HUES64 (cell line): Measurements from ENCODE around the gene ZNF560. TPM values are rescaled to one million over a fixed set of nuclear protein-coding genes. Genes with fewer than 3 reads are reported as not detected.
"Not testable (repeated sequence)": the region's sequence is repeated elsewhere in the genome, so short reads cannot be mapped to it uniquely, and the experiment has no call there.

Source experiments
- H3K27ac ChIP-seq: 2 replicates; pipeline ENCODE4 v1.7.0; 2013; ENCODE audit warnings: low read depth, low read length, inconsistent platforms
- H3K27me3 ChIP-seq: 2 replicates; pipeline ENCODE4 v1.6.1; 2013; ENCODE audit warnings: mild to moderate bottlenecking, low read length; ENCODE audit not compliant: insufficient read depth
- H3K36me3 ChIP-seq: 2 replicates; pipeline ENCODE4 v1.6.1; 2013; ENCODE audit warnings: mild to moderate bottlenecking, low read length; ENCODE audit not compliant: insufficient read depth
- H3K4me1 ChIP-seq: 2 replicates; pipeline ENCODE4 v1.6.1; 2013; ENCODE audit warnings: mild to moderate bottlenecking, low read length, moderate library complexity; ENCODE audit not compliant: insufficient read depth
- H3K4me3 ChIP-seq: 2 replicates; pipeline ENCODE4 v1.5.1; 2013; ENCODE audit warnings: mild to moderate bottlenecking, low read length, moderate library complexity
- H3K9ac ChIP-seq: 2 replicates; pipeline ENCODE4 v1.6.1; 2013; ENCODE audit warnings: mild to moderate bottlenecking, low read depth, low read length
- H3K9me3 ChIP-seq: 2 replicates; pipeline ENCODE4 v1.6.1; 2013; ENCODE audit warnings: low read depth, low read length; ENCODE audit not compliant: insufficient read depth
- WGBS: fragments of 150-250, 120-280 bp; methylation state at CpG from one replicate; pipeline ENCODE4 v1.1.7; 2013; ENCODE audit warnings: missing lambda C conversion rate; 5-methylcytosine and 5-hydroxymethylcytosine counted together
- polyA plus RNA-seq, 2 experiments: library from polyadenylated mRNA; stranded (reverse); fragments of 50-300 nt; gene quantifications; one replicate each; pipeline ENCODE4 v1.2.3, GENCODE V29; 2013

The ZNF560 gene
- polyA plus RNA-seq (2013, experiment 1 of 2) = 0.50 TPM
- polyA plus RNA-seq (2013, experiment 2 of 2) = 0.70 TPM

DNA sequence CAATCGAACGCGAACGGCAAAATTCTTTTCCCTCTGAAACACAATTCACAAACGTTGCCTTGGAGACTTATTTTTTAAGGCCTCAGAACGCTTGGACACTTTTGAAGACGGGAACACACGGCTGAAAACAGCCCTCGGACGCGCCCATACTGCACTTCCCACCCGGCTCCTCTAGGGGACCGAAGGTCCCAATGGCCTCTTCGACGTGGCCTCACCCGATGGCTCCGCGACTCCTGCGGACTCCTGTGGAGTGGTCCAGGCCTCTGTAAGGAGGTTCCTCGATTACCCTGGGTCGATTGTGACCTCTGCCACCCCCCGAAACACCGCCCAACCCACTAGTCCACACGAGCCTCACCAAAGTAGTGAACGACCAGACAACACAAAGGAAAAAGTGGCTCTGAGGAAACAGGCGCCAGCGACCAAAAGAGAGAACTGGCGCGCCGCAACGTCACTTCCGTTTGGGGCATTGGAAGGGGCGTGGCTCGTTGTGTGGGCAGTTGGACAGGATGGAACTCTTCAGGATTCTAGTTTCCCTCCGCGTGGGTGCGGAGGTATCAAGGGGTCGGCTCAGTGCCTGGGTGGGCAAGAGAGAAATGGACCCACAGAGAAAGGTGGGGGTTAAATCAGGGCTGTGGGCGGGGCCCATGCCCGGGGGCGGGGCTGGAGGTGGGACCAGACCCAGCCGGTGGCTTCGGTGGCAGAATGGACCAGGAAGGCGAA is at the start of gene ZNF560:
TSS of gene ZNF560 (minus strand) at position 434 of the 720 bp plus-strand sequence. CDS start 23,303 bp downstream, outside the sequence.
- H3K9ac ChIP-seq = peak within 1 kb of the TSS; percentile 74
- no peaks in the 10 kb centered on the region for H3K27me3 ChIP-seq
- H3K4me1 ChIP-seq = no peaks in the 10 kb centered on the region
- no peaks in the 10 kb centered on the region for H3K36me3 ChIP-seq
- H3K27ac ChIP-seq = no peak within 1 kb of the TSS
- peaks cover 66% of the 10 kb centered on the region for H3K9me3 ChIP-seq
- H3K4me3 ChIP-seq = peak within 1 kb of the TSS; percentile 67
- 78% methylated on average over 44 of the region's 44 CpGs for WGBS

DNA sequence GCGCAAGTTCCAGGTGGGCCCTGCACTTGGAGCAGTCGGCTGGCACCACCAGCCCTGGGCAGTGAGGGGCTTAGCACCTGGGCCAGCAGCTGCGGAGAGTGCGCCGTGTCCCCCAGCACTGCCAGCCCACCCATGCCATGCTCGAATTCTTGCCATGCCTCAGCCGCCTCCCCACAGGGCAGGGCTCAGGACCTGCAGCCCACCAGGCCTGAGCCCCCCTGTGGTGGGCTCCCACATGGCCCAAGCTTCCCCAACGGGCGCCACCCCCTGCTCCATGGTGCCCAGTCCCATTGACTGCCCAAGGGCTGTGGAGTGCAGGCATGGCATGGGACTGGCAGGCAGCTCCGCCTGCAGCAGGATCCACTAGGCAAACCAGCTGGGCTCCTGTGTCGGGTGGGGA is 49.5 kb upstream of the ZNF560 start:
- WGBS = 93% methylated on average over 11 of the region's 11 CpGs
- no peaks in the 10 kb centered on the region for H3K4me1 ChIP-seq
- H3K36me3 ChIP-seq = no peaks in the 10 kb centered on the region
- no peak overlapping the region for H3K27ac ChIP-seq
- H3K9me3 ChIP-seq = peaks cover 23% of the 10 kb centered on the region
- no peak overlapping the region for H3K4me3 ChIP-seq
- H3K27me3 ChIP-seq = no peaks in the 10 kb centered on the region
- no peak overlapping the region for H3K9ac ChIP-seq

DNA sequence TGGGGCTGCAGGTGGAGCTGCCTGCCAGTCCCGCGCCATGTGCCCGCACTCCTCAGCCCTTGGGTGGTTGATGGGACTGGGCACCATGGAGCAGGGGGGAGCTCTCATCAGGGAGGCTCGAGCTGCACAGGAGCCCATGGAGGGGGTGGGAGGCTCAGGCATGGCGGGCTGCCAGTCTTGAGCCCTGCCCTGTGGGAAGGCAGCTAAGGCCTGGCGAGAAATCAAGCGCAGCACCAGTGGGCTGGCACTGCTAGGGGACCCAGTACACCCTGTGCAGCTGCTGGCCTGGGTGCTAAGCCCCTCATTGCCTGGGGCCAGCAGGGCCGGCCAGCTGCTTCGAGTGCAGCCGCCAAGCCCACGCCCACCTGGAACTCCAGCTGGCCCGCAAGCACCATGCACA is 42.9 kb upstream of the ZNF560 start:
- not testable (repeated sequence) for H3K27ac ChIP-seq, H3K4me3 ChIP-seq, H3K9ac ChIP-seq, H3K36me3 ChIP-seq, H3K4me1 ChIP-seq, H3K27me3 ChIP-seq
- WGBS = 93% methylated on average over 12 of the region's 12 CpGs
- peaks cover 15% of the 10 kb centered on the region for H3K9me3 ChIP-seq

DNA sequence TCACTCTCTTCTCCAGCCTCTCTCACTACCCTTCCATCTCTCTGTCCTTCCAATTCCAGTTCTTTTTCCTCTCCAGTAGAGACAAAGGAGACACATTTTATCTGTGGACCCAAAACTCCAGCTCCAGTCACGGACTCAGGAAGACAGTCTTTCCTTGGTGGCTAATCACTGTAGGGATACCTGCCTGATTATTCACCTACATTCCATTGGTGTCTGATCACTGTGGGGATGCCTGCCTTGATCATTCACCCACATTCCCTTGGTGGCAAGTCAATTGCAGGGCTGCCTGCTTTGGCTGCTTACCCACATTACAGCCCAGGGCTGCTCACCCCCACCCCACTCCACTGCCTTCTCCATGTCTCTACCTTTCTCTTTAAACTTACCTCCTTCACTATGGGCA is 41.5 kb upstream of the ZNF560 start:
- not testable (repeated sequence) for H3K4me1 ChIP-seq, H3K4me3 ChIP-seq, H3K27me3 ChIP-seq, H3K27ac ChIP-seq, H3K9ac ChIP-seq
- Histone ChIP-seq H3K9me3 (peaks cover 26% of the 10 kb centered on the region), H3K36me3 (peaks cover 20% of the 10 kb centered on the region)
- WGBS = 96% methylated on average over 1 of the region's 1 CpG

DNA sequence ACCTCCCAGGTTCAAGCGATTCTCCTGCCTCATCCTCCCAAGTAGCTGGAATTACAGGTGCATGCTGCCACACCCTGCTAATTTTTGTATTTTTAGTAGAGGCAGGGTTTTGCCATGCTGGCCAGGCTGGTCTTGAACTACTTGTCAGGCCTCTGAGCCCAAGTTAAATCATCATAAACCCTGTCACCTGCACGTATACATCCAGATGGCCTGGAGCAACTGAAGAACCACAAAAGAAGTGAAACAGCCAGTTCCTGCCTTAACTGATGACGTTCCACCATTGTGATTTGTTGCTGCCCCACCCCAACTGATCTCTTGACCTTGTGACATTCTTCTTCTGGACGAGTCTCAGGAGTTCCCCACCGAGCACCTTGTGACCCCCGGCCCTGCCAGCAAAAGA is 40.8 kb upstream of the ZNF560 start:
- 84% methylated on average over 6 of the region's 6 CpGs for WGBS
- Histone ChIP-seq H3K36me3 (peaks cover 27% of the 10 kb centered on the region), H3K9ac (peak overlapping the region; percentile 83; the same call in 1 of the 2 replicates), H3K4me3 (peak overlapping the region; percentile 92), H3K9me3 (peaks cover 33% of the 10 kb centered on the region)
- H3K27ac ChIP-seq, H3K27me3 ChIP-seq, H3K4me1 ChIP-seq: not testable (repeated sequence)

DNA sequence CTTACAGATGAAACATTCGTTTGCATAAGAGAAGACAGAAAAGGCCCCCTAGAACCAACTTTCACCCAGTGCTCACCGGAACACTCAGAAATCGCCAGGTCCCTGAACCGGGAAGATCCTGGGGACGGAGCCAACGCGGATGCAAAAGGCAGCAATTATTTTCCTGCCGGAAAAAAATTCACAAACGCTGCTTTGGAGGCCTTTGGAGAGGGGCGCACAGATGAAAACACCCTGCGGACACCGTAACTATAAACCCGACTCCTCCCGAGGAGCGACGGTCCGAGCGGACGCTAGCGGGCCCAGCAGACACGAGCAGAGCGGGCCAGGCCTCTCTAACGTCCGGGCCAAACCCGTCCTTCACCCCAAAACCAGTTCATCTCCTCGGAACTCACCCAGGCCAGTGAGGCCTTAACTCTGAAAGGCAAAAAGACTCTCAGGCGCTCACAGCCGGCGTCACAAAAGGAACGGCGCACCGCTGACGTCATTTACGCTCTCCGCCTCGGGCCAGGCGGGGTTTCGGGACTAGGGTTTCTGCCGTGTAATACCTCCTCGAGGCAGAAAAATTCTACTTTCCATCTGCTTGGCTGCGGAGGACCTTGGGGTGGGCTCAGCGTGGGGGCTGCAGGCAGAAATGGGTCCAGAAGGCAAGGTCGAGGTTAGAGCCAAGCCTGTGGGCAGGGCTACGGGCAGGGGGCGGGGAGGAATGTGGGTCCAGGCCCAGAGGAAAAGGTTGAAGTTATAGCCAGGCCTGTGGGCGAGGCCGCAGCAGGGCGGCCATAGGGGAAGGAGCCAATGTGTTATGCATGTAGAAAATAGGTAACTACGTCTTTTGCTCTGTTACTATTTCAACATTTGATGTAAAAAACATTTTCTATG is 40.0 kb upstream of the ZNF560 start, which contains the start of gene ZNF426:
TSS of gene ZNF426 (minus strand) at position 463 of the 876 bp plus-strand sequence. CDS start 2,413 bp downstream, outside the sequence.
- peak within 1 kb of the TSS; percentile 89 for H3K27ac ChIP-seq
- under 1% methylated on average over 48 of the region's 49 CpGs for WGBS
- H3K9ac ChIP-seq = peak within 1 kb of the TSS; percentile 83
- no peaks in the 10 kb centered on the region for H3K27me3 ChIP-seq
- H3K4me3 ChIP-seq = peak within 1 kb of the TSS; percentile 92
- H3K4me1 ChIP-seq = no peaks in the 10 kb centered on the region
- peaks cover 40% of the 10 kb centered on the region for H3K9me3 ChIP-seq
- peaks cover 35% of the 10 kb centered on the region for H3K36me3 ChIP-seq

DNA sequence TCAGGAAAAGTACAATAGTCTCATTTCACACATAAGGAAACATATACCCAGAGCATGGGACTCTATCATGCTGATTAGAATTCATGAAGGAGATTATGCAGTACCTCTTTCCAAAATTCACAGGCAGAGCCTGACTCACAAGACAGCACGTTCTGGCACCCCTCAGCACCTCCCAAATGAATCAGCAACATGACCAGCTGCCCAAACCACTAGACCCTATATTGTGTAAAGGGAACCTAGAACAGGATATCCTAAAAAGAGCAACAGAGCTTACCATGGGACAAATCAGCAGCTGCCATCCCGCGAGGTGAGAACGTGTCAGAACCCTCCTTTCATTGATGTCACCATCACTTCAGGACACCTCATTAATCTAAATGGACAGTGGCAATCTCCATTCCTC is 37.5 kb upstream of the ZNF560 start:
- WGBS = 96% methylated on average over 4 of the region's 4 CpGs
- H3K9me3 ChIP-seq = peaks cover 59% of the 10 kb centered on the region

DNA sequence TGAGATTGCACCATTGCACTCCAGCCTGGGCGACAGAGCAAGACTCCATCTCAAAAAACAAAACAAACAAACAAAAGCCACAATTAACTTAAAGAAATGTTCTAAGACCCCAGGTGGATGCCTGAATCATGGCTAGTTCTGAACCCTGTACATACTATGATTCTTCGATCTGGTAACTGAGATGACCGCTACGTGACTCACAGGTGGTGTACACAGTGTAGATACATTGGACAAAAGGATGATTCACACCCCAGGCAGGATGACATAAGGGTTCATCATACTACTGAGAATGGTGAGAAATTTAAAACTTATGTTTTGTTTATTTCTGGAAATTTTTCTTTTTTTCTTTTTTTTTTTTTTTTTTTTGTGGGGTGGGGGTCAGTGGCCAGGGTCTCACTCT is 33.5 kb upstream of the ZNF560 start:
- 99% methylated on average over 4 of the region's 4 CpGs for WGBS
- Histone ChIP-seq H3K4me1 (no peaks in the 10 kb centered on the region), H3K36me3 (peaks cover 99% of the 10 kb centered on the region), H3K27me3 (no peaks in the 10 kb centered on the region), H3K27ac (no peak overlapping the region), H3K9ac (no peak overlapping the region), H3K9me3 (peaks cover 89% of the 10 kb centered on the region), H3K4me3 (no peak overlapping the region)

More for the DNA sequence above, 37.5 kb upstream of the ZNF560 start:
- Histone ChIP-seq H3K4me1 (no peaks in the 10 kb centered on the region), H3K36me3 (peaks cover 59% of the 10 kb centered on the region), H3K27ac (no peak overlapping the region), H3K9ac (no peak overlapping the region), H3K4me3 (no peak overlapping the region), H3K27me3 (no peaks in the 10 kb centered on the region)

DNA sequence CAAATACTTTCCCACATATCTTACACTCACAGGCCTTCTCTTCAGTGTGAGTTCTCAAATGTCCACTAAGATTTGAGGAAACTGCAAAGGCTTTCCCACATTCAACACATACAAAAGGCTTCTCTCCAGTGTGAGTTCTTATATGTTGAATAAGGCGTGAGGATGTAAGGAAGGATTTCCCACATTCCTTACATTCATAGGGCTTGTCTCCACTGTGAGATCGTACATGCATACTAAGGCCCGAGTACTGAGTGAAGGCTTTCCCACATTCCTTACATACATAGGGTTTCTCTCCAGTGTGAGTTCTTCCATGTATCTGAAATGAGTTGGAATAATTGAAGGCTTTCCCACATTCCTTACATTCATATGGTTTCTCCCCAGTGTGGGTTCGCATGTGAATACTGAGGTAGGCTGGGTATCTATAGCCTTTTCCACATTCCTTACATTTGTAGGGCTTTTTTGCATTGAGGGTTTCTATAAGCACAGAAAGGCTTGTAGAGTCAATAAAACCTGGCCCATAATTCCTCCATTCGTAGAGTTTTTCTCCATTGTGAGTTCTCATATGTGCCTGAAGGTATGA is 30.4 kb upstream of the ZNF560 start:
- peaks cover 94% of the 10 kb centered on the region for H3K9me3 ChIP-seq
- 100% methylated on average over 2 of the region's 5 CpGs for WGBS
- H3K4me3 ChIP-seq = peak overlapping the region; percentile 30
- no peak overlapping the region for H3K9ac ChIP-seq
- no peaks in the 10 kb centered on the region for H3K4me1 ChIP-seq
- H3K27ac ChIP-seq = no peak overlapping the region
- no peaks in the 10 kb centered on the region for H3K27me3 ChIP-seq
- H3K36me3 ChIP-seq = peaks cover 95% of the 10 kb centered on the region

DNA sequence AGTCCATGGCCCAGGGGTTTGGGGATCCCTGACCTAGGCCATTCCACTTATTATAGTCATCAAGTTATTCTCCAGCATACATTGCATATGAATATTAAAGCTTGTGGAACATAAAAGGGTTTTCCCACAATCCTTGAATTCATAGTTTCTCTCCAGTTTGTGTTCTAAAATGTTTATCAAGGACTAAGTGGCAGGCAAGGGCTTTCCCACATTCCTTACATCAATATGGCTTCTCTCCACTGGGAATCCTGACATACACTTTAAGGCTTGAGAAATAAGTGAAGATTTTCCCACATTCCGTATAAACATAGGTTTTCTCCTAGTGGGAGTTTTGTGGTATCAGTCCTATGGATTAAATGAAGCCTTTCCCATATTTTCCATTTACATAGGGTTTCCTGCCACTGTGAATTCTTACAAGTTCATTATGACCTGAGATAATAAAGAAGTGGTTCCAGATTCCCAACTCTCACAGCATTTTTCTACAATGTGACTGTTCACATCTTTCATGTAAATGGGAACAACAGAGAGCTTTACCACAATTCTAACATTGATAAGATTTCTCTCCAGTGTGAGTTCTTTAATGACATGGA is 25.6 kb upstream of the ZNF560 start:
- Histone ChIP-seq H3K4me3 (0 out of 2 replicates have a peak overlapping the region, but pooled peaks have one; percentile 7), H3K27ac (no peak overlapping the region), H3K36me3 (peaks cover 54% of the 10 kb centered on the region), H3K4me1 (no peaks in the 10 kb centered on the region), H3K9me3 (peaks cover 95% of the 10 kb centered on the region), H3K9ac (no peak overlapping the region), H3K27me3 (no peaks in the 10 kb centered on the region)
- WGBS = no CpG with 5 or more reads among the region's 1 CpG
